ENCODE results near the gene ZBTB20. TPM values are rescaled to one million over a fixed set of nuclear protein-coding genes. Genes with fewer than 3 reads are reported as not detected.

Gene ZBTB20
- total RNA-seq, 1 donor from 2014 or later: 27.5 TPM

DNA sequence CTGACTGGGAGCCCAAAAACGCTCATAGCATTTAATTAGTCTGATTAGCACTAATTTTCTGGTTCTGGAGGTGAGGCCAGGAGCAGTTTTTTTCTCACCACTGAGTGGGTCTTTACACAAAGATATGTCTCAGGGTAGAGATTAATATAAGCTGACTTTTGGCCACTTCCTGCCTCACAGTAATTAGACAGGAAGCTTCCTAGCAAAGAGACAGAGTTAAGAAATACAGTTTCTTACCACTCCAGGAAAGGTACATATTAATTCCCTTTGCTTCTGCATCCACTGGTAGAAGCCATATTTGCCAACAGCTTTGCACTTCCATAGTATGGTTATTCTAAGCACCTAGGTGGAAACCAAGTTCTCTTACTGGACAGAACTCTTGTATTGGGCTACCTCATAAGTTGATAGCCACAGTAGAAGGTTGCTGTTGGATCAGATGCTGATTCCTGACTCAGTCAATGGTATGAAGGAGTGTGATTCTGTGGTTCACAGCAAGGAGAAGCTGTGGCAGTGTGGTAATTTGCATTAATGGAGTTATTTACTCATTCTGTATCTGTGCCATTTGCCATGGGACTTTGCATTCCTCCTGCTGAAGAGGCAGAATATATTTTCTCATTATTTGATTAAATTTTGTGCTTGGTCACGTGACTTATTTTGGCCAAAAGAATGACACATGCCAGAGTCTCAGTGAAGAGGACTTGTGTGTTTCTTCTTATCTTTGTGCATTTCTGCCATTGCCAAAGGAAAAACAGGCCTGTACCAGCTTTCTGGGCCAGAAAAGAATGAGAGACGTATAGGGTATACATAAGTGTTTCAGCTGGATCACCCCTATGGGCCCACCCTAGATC lies 17.5 kb upstream of the ZBTB20 start:
- Mint-ChIP-seq H3K9me3 (ENCODE audit: unreplicated experiment) (no peaks in the 10 kb centered on the region), H3K4me3 (ENCODE audit: unreplicated experiment) (no peak overlapping the region), H3K27me3 (ENCODE audit: unreplicated experiment) (no peaks in the 10 kb centered on the region), H3K27ac (ENCODE audit: unreplicated experiment) (no peak overlapping the region), H3K4me1 (ENCODE audit: low read depth, unreplicated experiment) (no peaks in the 10 kb centered on the region), H3K36me3 (ENCODE audit: unreplicated experiment) (no peaks in the 10 kb centered on the region)
- TF ChIP-seq, protein P1, sequence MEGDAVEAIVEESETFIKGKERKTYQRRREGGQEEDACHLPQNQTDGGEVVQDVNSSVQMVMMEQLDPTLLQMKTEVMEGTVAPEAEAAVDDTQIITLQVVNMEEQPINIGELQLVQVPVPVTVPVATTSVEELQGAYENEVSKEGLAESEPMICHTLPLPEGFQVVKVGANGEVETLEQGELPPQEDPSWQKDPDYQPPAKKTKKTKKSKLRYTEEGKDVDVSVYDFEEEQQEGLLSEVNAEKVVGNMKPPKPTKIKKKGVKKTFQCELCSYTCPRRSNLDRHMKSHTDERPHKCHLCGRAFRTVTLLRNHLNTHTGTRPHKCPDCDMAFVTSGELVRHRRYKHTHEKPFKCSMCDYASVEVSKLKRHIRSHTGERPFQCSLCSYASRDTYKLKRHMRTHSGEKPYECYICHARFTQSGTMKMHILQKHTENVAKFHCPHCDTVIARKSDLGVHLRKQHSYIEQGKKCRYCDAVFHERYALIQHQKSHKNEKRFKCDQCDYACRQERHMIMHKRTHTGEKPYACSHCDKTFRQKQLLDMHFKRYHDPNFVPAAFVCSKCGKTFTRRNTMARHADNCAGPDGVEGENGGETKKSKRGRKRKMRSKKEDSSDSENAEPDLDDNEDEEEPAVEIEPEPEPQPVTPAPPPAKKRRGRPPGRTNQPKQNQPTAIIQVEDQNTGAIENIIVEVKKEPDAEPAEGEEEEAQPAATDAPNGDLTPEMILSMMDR (IDR thresholded peaks at IDR 0.05; ENCODE audit: partially characterized antibody, unreplicated experiment): no peak
- DNase-seq: no peak

DNA sequence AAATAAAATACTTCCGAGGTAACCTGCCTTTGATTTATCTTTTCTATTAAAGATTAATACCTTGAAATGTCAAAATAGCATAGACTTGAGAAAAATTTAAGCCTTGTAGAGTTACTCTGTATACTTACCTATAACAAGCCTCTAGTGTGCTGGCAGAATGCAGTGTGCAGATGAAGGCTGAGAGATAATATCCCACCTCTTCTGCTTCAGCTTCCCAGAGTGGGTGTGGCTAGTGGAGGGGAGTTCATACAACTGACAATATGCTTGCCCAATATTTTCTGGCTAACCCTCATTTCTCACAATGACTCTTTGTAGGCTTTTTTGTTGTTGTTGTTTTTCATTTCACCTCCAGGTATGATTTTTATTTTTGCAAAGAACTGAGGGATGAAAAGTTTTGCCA lies 15.7 kb upstream of the ZBTB20 start:
- Mint-ChIP-seq H3K4me1 (ENCODE audit: low read depth, unreplicated experiment) (no peaks in the 10 kb centered on the region), H3K9me3 (ENCODE audit: unreplicated experiment) (no peaks in the 10 kb centered on the region)

DNA sequence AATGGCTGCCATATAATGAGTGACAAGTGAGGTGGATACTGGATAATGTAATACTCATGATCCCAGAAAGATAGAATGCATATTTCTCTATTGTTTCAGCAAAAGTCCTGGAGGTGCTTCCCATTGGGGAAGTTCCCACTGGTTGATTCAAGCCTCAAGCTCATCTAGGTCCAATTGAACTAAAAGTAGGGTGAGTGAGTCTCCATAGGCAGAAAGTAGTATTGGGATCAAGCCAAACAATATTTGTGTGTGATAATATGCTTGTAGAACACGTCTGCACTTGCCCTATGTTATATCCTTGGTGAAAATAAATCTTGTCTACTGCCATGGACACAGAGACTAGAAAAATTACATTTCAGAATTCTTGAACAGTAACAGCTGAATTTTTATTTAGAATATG lies 14.8 kb upstream of the ZBTB20 start:
- no peak overlapping the region for H3K27ac Mint-ChIP-seq (ENCODE audit: unreplicated experiment)
- H3K9me3 Mint-ChIP-seq (ENCODE audit: unreplicated experiment): peaks cover 2% of the 10 kb centered on the region
- no peaks in the 10 kb centered on the region for H3K4me1 Mint-ChIP-seq (ENCODE audit: low read depth, unreplicated experiment)
- no peaks in the 10 kb centered on the region for H3K27me3 Mint-ChIP-seq (ENCODE audit: unreplicated experiment)
- DNase-seq: no peak
- H3K4me3 Mint-ChIP-seq (ENCODE audit: unreplicated experiment): no peak overlapping the region
- no peaks in the 10 kb centered on the region for H3K36me3 Mint-ChIP-seq (ENCODE audit: unreplicated experiment)
- TF ChIP-seq, protein P1 (IDR thresholded peaks at IDR 0.05; ENCODE audit: partially characterized antibody, unreplicated experiment): no peak

More for the DNA sequence above, 15.7 kb upstream of the ZBTB20 start:
- no peaks in the 10 kb centered on the region for H3K27me3 Mint-ChIP-seq (ENCODE audit: unreplicated experiment)
- H3K27ac Mint-ChIP-seq (ENCODE audit: unreplicated experiment): no peak overlapping the region
- TF ChIP-seq, protein P1 (IDR thresholded peaks at IDR 0.05; ENCODE audit: partially characterized antibody, unreplicated experiment): no peak
- H3K4me3 Mint-ChIP-seq (ENCODE audit: unreplicated experiment): no peak overlapping the region
- no peaks in the 10 kb centered on the region for H3K36me3 Mint-ChIP-seq (ENCODE audit: unreplicated experiment)
- no peak for DNase-seq

DNA sequence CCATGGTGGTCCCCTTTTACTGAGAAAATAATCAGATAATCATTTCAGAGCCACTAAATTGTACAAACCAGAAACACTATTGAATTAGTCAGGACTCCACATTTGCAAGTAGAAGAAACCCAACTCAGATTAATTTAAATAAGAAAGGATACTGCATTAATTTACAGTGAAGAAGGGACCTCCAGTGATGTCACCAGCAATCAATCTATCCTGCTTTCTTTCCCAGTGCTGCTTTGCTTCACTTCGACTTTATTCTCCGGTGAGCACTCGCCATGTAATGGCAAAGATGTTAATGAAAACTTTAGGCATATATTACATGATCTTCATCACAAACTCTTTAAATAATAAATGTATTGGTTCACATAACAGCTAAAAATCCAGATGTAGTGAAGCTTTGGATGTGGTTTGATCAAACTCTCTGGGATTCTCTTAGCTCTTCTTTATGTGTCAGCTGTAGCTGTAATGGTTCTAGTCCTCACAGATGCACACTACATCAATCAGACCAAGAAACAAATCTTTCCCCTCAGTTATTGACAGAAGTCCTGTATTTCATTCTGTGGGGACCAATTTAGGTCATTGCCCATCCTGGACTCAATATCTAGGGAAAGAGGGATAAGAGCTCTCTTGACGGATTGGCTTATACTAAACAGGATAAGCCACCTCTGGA lies 14.2 kb upstream of the ZBTB20 start:
- Mint-ChIP-seq H3K4me1 (ENCODE audit: low read depth, unreplicated experiment) (no peaks in the 10 kb centered on the region), H3K9me3 (ENCODE audit: unreplicated experiment) (peaks cover 2% of the 10 kb centered on the region), H3K36me3 (ENCODE audit: unreplicated experiment) (no peaks in the 10 kb centered on the region), H3K4me3 (ENCODE audit: unreplicated experiment) (no peak overlapping the region), H3K27me3 (ENCODE audit: unreplicated experiment) (no peaks in the 10 kb centered on the region), H3K27ac (ENCODE audit: unreplicated experiment) (no peak overlapping the region)
- TF ChIP-seq, protein P1 (IDR thresholded peaks at IDR 0.05; ENCODE audit: partially characterized antibody, unreplicated experiment): no peak
- DNase-seq: no peak

DNA sequence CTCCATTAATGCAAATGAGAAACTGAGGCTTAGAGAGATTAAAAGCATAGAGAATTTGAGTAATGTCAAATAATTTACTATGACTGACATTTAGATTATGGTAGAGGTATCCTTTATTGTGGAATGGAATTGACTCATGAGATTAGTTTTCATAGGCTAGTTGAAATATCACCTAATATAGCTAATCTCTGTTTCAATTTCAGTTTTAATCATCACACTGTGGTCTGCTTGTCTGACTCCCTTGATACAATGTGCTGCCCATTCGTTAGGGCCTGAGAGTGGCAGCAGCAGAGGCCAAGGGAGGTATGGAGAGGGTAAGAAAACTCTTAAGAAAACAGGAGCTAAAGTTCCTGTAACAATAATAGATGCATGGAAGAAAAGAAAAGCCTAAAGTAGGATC lies 13.2 kb upstream of the ZBTB20 start:
- no peak for DNase-seq
- Mint-ChIP-seq H3K27me3 (ENCODE audit: unreplicated experiment) (no peaks in the 10 kb centered on the region), H3K27ac (ENCODE audit: unreplicated experiment) (no peak overlapping the region), H3K4me1 (ENCODE audit: low read depth, unreplicated experiment) (no peaks in the 10 kb centered on the region), H3K4me3 (ENCODE audit: unreplicated experiment) (no peak overlapping the region), H3K9me3 (ENCODE audit: unreplicated experiment) (peaks cover 2% of the 10 kb centered on the region), H3K36me3 (ENCODE audit: unreplicated experiment) (no peaks in the 10 kb centered on the region)
- TF ChIP-seq, protein P1 (IDR thresholded peaks at IDR 0.05; ENCODE audit: partially characterized antibody, unreplicated experiment): no peak
